CD4-positive, alpha-beta memory T cell (primary cell): ENCODE results near the gene CAP2. TPM values are rescaled to one million over a fixed set of nuclear protein-coding genes. Genes with fewer than 3 reads are reported as not detected.

Experiments used
- CTCF ChIA-PET: fragments of 350-600 bp; sonication (Branson Sonifier 250); formaldehyde crosslinking; loops from one replicate; lab custom pipeline; 2021; ENCODE audit warnings: inconsistent platforms; ENCODE audit not compliant: partially characterized antibody; lab: Charles Lee
- POLR2A ChIA-PET: fragments of 350-600 bp; sonication (Branson Sonifier 250); formaldehyde crosslinking; loops from one replicate; lab custom pipeline; 2021; ENCODE audit not compliant: partially characterized antibody; lab: Charles Lee
- DNase-seq, 5 donors: peaks; one replicate each; pipeline versions ENCODE4 v3.0.0 to v3.0.0-alpha.2; 2020 to 2022; ENCODE audit warnings: mixed read lengths in 1 of 5
- H3K27ac ChIP-seq: one replicate; pipeline ENCODE4 v1.7.0; 2013; ENCODE audit warnings: low read depth, low read length
- H3K27me3 ChIP-seq: 2 replicates; pipeline ENCODE4 v1.7.0; 2013; ENCODE audit warnings: mild to moderate bottlenecking, low read length, moderate library complexity; ENCODE audit not compliant: insufficient read depth
- H3K36me3 ChIP-seq: 2 replicates; pipeline ENCODE4 v1.7.0; 2013; ENCODE audit warnings: mild to moderate bottlenecking, low read length, moderate library complexity; ENCODE audit not compliant: insufficient read depth
- H3K4me1 ChIP-seq: 2 replicates; pipeline ENCODE4 v1.7.0; 2013; ENCODE audit warnings: mild to moderate bottlenecking, low read length, moderate library complexity; ENCODE audit not compliant: insufficient read depth
- H3K4me3 ChIP-seq, 2 donors: one replicate each; pipeline ENCODE4 v1.7.0; 2013; ENCODE audit warnings: low read length in 2 of 2, mild to moderate bottlenecking in 1 of 2
- H3K9me3 ChIP-seq, 2 donors: one replicate each; pipeline ENCODE4 v1.7.0; 2013; ENCODE audit warnings: low read length in 2 of 2, control low read depth in 1 of 2; ENCODE audit not compliant: control insufficient read depth in 1 of 2
- H3K27ac Mint-ChIP-seq, 7 donors: one replicate each; pipeline ENCODE4 v1.8.0; 2020 to 2021; ENCODE audit warnings: mixed read lengths in 7 of 7, mild to moderate bottlenecking in 6 of 7, inconsistent platforms in 3 of 7, moderate library complexity in 3 of 7
- H3K27me3 Mint-ChIP-seq, 2 donors: one replicate each; pipeline ENCODE4 v1.8.0; 2020 to 2021; ENCODE audit warnings: mixed read lengths in 2 of 2
- H3K36me3 Mint-ChIP-seq, 2 donors: one replicate each; pipeline ENCODE4 v1.8.0; 2020 to 2021; ENCODE audit warnings: mixed read lengths in 2 of 2, inconsistent platforms in 1 of 2, mild to moderate bottlenecking in 1 of 2
- H3K4me1 Mint-ChIP-seq, 4 donors: one replicate each; pipeline ENCODE4 v1.8.0; 2020 to 2021; ENCODE audit warnings: mixed read lengths in 4 of 4, mild to moderate bottlenecking in 1 of 4
- H3K4me3 Mint-ChIP-seq, 8 donors: one replicate each; pipeline ENCODE4 v1.8.0; 2020 to 2021; ENCODE audit warnings: mixed read lengths in 8 of 8, mild to moderate bottlenecking in 7 of 8, moderate library complexity in 6 of 8, inconsistent platforms in 3 of 8
- H3K9me3 Mint-ChIP-seq, 8 donors: one replicate each; pipeline ENCODE4 v1.8.0; 2020 to 2021; ENCODE audit warnings: mixed read lengths in 8 of 8, mild to moderate bottlenecking in 5 of 8, inconsistent platforms in 3 of 8, moderate library complexity in 1 of 8
- intact Hi-C: fragments of 100-400 bp; cut with micrococcal nuclease; formaldehyde crosslinking; loops from one replicate; pipeline ENCODE4 v1.15.1; 2023
- polyA plus RNA-seq, 2 donors: library from polyadenylated mRNA; unstranded; fragments of 300-500 nt; fragmentation: Illumina TruSeq; gene quantifications; one replicate each; pipeline ENCODE4 v1.2.3, GENCODE V29; 2021
- total RNA-seq, 2 experiments: library from RNA; stranded (reverse); gene quantifications; one replicate each; pipeline ENCODE4 v1.2.3, GENCODE V29; 2021

Gene CAP2
- total and polyA plus RNA-seq, 4 experiments from 2014 or later: not detected

DNA sequence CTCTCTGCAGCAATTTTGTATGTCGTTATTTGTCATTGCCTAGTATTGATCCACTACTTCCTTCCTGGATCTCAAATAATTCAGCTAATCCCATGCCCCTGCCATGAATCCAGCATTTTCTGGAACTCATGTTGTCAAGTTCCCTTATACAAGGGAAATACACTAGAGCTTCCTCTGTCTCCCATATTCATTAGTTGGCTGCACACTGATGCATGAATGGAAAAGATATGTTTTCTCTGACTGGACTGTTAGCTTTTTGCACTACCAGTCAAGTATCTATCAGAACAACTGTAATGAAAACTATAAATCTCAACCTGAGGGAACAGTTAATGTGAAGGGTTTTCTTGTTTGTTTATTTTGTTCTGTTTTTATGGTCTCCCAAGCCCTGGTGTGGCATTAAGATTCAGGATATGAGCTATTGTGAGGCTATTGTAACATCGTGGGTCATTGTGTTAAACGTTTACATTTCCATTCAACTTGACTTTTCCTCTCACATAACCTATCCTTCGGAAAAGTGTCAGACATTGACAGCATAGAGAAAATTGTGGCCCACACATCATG is 104.2 kb downstream of the CAP2 start:
- no peaks in the 10 kb centered on the region for H3K9me3 ChIP-seq
- no peaks in the 10 kb centered on the region for H3K36me3 Mint-ChIP-seq
- no peak overlapping the region for H3K4me3 ChIP-seq
- no peak overlapping the region for H3K4me3 Mint-ChIP-seq
- H3K4me1 ChIP-seq: no peaks in the 10 kb centered on the region
- no peaks in the 10 kb centered on the region for H3K9me3 Mint-ChIP-seq
- ChIA-PET CTCF (no interaction called here), POLR2A (no interaction called here)
- peaks cover 5 to 24% of the 10 kb centered on the region in 2 donors for H3K27me3 Mint-ChIP-seq
- H3K4me1 Mint-ChIP-seq: no peaks in the 10 kb centered on the region
- no peak overlapping the region for H3K27ac Mint-ChIP-seq
- H3K27ac ChIP-seq: no peak overlapping the region
- no peaks in the 10 kb centered on the region for H3K27me3 ChIP-seq
- no peaks in the 10 kb centered on the region for H3K36me3 ChIP-seq
- no peak for DNase-seq
- intact Hi-C loops: no loop called here

- CTCF ChIA-PET: interaction anchor here (1.3 to 1.5 kb wide), 2 partner anchors 11 to 303 kb away, joined by 3 to 7 read pairs; no protein-coding TSS in a partner anchor
- Histone ChIP-seq H3K4me3 (no peak overlapping the region), H3K9me3 (no peaks in the 10 kb centered on the region), H3K36me3 (no peaks in the 10 kb centered on the region), H3K4me1 (no peaks in the 10 kb centered on the region), H3K27me3 (no peaks in the 10 kb centered on the region), H3K27ac (no peak overlapping the region)
- H3K36me3 Mint-ChIP-seq: no peaks in the 10 kb centered on the region
- no peaks in the 10 kb centered on the region for H3K9me3 Mint-ChIP-seq
- H3K4me1 Mint-ChIP-seq: no peaks in the 10 kb centered on the region
- peaks cover 1 to 17% of the 10 kb centered on the region in 2 donors for H3K27me3 Mint-ChIP-seq
- no peak for DNase-seq
- POLR2A ChIA-PET: no interaction called here
- no peak overlapping the region for H3K4me3 Mint-ChIP-seq
- intact Hi-C loops: no loop called here
- no peak overlapping the region for H3K27ac Mint-ChIP-seq
Measured at GRCh38 chr6:17501442-17501841, 108.0 kb downstream of the CAP2 start.

GRCh38 chr6:17501982-17502704 is 108.7 kb downstream of the CAP2 start:
- H3K4me1 Mint-ChIP-seq: no peaks in the 10 kb centered on the region
- H3K9me3 Mint-ChIP-seq: no peaks in the 10 kb centered on the region
- no peak overlapping the region for H3K4me3 ChIP-seq
- CTCF ChIA-PET: interaction anchor here (1.3 to 1.5 kb wide), 2 partner anchors 12 to 302 kb away, joined by 3 to 7 read pairs; no protein-coding TSS in a partner anchor
- H3K27me3 ChIP-seq: no peaks in the 10 kb centered on the region
- no peaks in the 10 kb centered on the region for H3K4me1 ChIP-seq
- no peak overlapping the region for H3K27ac ChIP-seq
- H3K4me3 Mint-ChIP-seq: no peak overlapping the region
- DNase-seq: no peak
- POLR2A ChIA-PET: no interaction called here
- no peaks in the 10 kb centered on the region for H3K9me3 ChIP-seq
- H3K27me3 Mint-ChIP-seq: peaks cover 1 to 13% of the 10 kb centered on the region in 2 donors
- H3K36me3 Mint-ChIP-seq: no peaks in the 10 kb centered on the region
- intact Hi-C loops: no loop called here
- no peak overlapping the region for H3K27ac Mint-ChIP-seq
- H3K36me3 ChIP-seq: no peaks in the 10 kb centered on the region

DNA sequence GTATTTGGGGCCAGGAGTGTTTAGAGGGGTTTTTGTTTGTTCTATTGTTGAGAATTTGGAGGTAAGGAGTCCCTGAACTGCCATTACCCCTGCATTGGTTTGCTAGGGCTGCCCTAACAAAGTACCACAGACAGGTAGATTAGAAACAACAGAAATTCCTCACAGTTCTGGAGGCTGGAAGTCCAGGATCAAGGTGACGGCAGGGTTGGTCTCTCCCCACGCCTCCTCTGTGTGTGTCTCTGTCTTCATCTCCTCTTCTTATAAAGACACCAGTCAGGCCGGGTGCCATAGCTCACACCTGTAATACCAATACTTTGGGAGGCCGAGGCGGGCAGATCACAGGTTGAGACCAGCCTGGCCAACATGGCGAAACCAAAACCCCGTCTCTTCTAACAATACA is 109.7 kb downstream of the CAP2 start:
- H3K9me3 ChIP-seq: no peaks in the 10 kb centered on the region
- no peak overlapping the region for H3K27ac Mint-ChIP-seq
- ChIA-PET CTCF (no interaction called here), POLR2A (no interaction called here)
- H3K27me3 ChIP-seq: no peaks in the 10 kb centered on the region
- H3K4me1 Mint-ChIP-seq: no peaks in the 10 kb centered on the region
- intact Hi-C loops: no loop called here
- peaks cover 1 to 6% of the 10 kb centered on the region in 2 donors for H3K27me3 Mint-ChIP-seq
- H3K9me3 Mint-ChIP-seq: no peaks in the 10 kb centered on the region
- no peak overlapping the region for H3K27ac ChIP-seq
- H3K36me3 Mint-ChIP-seq: no peaks in the 10 kb centered on the region
- H3K4me3 ChIP-seq: no peak overlapping the region
- no peak for DNase-seq
- no peaks in the 10 kb centered on the region for H3K4me1 ChIP-seq
- H3K36me3 ChIP-seq: no peaks in the 10 kb centered on the region
- no peak overlapping the region for H3K4me3 Mint-ChIP-seq

GRCh38 chr6:17504005-17504404 is 110.6 kb downstream of the CAP2 start:
- Mint-ChIP-seq H3K4me3 (no peak overlapping the region), H3K27ac (no peak overlapping the region), H3K4me1 (no peaks in the 10 kb centered on the region), H3K36me3 (no peaks in the 10 kb centered on the region), H3K9me3 (no peaks in the 10 kb centered on the region), H3K27me3 (peaks cover 1 to 6% of the 10 kb centered on the region in 2 donors)
- no peak overlapping the region for H3K27ac ChIP-seq
- no peaks in the 10 kb centered on the region for H3K4me1 ChIP-seq
- no peaks in the 10 kb centered on the region for H3K9me3 ChIP-seq
- no peak for DNase-seq
- ChIA-PET CTCF (interaction anchor here (1.5 kb wide), 1 partner anchor 300 kb away, joined by 5 read pairs; no protein-coding TSS in a partner anchor), POLR2A (no interaction called here)
- no peak overlapping the region for H3K4me3 ChIP-seq
- intact Hi-C loops: no loop called here
- H3K36me3 ChIP-seq: no peaks in the 10 kb centered on the region
- no peaks in the 10 kb centered on the region for H3K27me3 ChIP-seq

- no peak overlapping the region for H3K4me3 Mint-ChIP-seq
- DNase-seq: peak in 1 of 5 donors; percentile 0
- peaks cover 1 to 6% of the 10 kb centered on the region in 2 donors for H3K27me3 Mint-ChIP-seq
- H3K27ac Mint-ChIP-seq: no peak overlapping the region
- H3K27me3 ChIP-seq: no peaks in the 10 kb centered on the region
- CTCF ChIA-PET: interaction anchor here (1.0 to 1.5 kb wide), 3 partner anchors 10 to 299 kb away, joined by 3 to 5 read pairs (median 5); no protein-coding TSS in a partner anchor
- intact Hi-C loops: no loop called here
- H3K4me1 Mint-ChIP-seq: no peaks in the 10 kb centered on the region
- H3K36me3 Mint-ChIP-seq: no peaks in the 10 kb centered on the region
- POLR2A ChIA-PET: no interaction called here
- H3K4me1 ChIP-seq: no peaks in the 10 kb centered on the region
- no peaks in the 10 kb centered on the region for H3K9me3 Mint-ChIP-seq
- H3K4me3 ChIP-seq: no peak overlapping the region
- H3K27ac ChIP-seq: no peak overlapping the region
- no peaks in the 10 kb centered on the region for H3K36me3 ChIP-seq
- H3K9me3 ChIP-seq: no peaks in the 10 kb centered on the region
Measured at GRCh38 chr6:17505062-17505476, 111.7 kb downstream of the CAP2 start.

DNA sequence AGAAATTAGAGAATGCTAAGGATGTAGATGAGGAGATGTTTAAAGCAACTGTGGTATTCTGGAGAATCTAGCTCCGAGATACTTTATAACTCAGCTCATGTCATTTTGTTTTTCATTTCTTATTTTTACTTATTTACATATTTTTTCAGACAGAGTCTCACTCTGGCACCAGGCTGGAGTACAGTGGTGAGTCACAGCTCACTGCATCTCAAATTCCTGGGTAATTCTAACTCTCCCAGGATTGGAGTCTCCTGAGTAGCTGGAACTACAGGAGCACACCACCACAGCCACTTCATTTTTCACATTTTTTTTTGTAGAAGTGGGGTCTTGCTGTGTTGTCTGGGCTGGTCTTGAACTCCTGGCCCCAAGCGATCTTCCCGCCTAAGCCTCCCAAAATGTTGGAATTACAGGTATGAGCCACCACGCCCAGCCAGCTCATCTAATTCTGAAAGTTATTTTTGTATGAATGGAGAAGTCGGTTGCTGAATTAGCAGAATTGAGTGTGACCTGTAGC is 112.4 kb downstream of the CAP2 start:
- H3K27ac Mint-ChIP-seq: no peak overlapping the region
- H3K27me3 Mint-ChIP-seq: peaks cover 1 to 6% of the 10 kb centered on the region in 2 donors
- no peaks in the 10 kb centered on the region for H3K4me1 ChIP-seq
- no peaks in the 10 kb centered on the region for H3K27me3 ChIP-seq
- ChIA-PET CTCF (interaction anchor here (0.7 to 1.5 kb wide), 3 partner anchors 9 to 298 kb away, joined by 3 to 5 read pairs (median 3); no protein-coding TSS in a partner anchor), POLR2A (no interaction called here)
- no peak overlapping the region for H3K4me3 Mint-ChIP-seq
- H3K36me3 ChIP-seq: no peaks in the 10 kb centered on the region
- intact Hi-C loops: no loop called here
- no peaks in the 10 kb centered on the region for H3K9me3 Mint-ChIP-seq
- no peaks in the 10 kb centered on the region for H3K9me3 ChIP-seq
- H3K4me3 ChIP-seq: no peak overlapping the region
- no peak for DNase-seq
- H3K27ac ChIP-seq: no peak overlapping the region
- H3K36me3 Mint-ChIP-seq: no peaks in the 10 kb centered on the region
- no peaks in the 10 kb centered on the region for H3K4me1 Mint-ChIP-seq
